Lower leg skin (tissue), 4 donors: Measurements from ENCODE around the gene HOXC10. TPM values are rescaled to one million over a fixed set of nuclear protein-coding genes. Genes with fewer than 3 reads are reported as not detected.

Experiments used
- DNase-seq, 2 donors: peaks; one replicate each; pipeline ENCODE4 v3.0.0-alpha.2; 2019; ENCODE audit warnings: low spot score in 2 of 2
- H3K4me3 ChIP-seq: fragments of 200-600 bp; sonication (generic); 2 replicates; pipeline ENCODE4 v1.5.1; 2017; ENCODE audit warnings: mild to moderate bottlenecking, low read depth; ENCODE audit not compliant: poor library complexity, severe bottlenecking
- POLR2A ChIP-seq, 2 donors: fragments of 450-650 bp; IDR thresholded peaks; one replicate each; pipeline ENCODE4 v1.6.1; 2016 to 2017; ENCODE audit warnings: antibody characterized with exemption in 2 of 2, mild to moderate bottlenecking in 1 of 2, moderate library complexity in 1 of 2
- WGBS, 2 donors: methylation state at CpG; one replicate each; pipeline ENCODE4 v1.1.5; 2018; 5-methylcytosine and 5-hydroxymethylcytosine counted together
- intact Hi-C: fragments of 100-400 bp; cut with DNase I; formaldehyde crosslinking; loops from one replicate; pipeline ENCODE4 v1.15.0; 2023; ENCODE audit warnings: low total_unique reads
- total RNA-seq, 4 donors: library from RNA; depleted of rRNA; stranded (reverse); fragments of >200 nt; gene quantifications; one replicate each; pipeline ENCODE4 v1.1.0, GENCODE V29; 2016
- TF ChIP-seq, protein P1 (sequence below), 3 donors: fragments of 450-650 bp; IDR thresholded peaks; one replicate each; pipeline ENCODE4 v1.5.1; 2016; ENCODE audit warnings: antibody characterized with exemption in 3 of 3, mild to moderate bottlenecking in 3 of 3, moderate library complexity in 2 of 3

The HOXC10 gene
- total RNA-seq, 4 donors from 2014 or later = 14.2 to 35.9 (median 23.4) TPM

DNA sequence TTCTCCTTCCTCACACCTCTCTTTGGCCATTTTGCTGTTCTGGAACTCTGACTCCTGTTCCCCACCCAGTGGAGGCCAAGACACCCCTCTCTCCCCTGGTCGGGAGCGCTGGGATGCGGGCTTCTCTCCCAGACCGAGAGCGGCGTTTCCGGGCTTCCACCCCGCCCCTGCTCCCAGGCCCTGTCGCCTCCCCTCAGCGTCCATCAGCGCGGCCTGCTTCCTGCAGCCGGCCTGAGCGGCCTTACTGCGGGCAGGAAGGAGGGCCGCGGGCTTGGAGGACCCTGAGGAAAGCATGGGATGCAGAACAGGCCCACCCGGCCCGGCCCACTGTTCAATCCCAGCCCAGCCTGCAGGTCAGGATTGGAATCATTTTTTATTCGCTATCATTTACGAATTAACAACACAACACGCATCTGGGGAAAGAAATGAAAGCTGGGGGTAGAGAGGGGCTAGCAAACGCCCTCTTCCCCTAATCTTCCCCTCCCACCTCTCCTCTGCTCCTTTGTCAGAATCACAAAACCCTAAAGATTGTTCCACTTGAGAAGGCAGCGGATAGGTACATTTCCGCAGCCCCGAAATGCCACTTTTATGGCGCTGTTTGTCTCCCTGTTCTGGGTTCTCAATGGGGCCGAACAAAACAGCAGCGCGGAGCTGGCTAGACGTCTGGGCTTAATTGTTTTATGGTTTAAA, 20.0 kb downstream of the HOXC10 start:
- H3K4me3 ChIP-seq = no peak overlapping the region
- TF ChIP-seq, protein P1, sequence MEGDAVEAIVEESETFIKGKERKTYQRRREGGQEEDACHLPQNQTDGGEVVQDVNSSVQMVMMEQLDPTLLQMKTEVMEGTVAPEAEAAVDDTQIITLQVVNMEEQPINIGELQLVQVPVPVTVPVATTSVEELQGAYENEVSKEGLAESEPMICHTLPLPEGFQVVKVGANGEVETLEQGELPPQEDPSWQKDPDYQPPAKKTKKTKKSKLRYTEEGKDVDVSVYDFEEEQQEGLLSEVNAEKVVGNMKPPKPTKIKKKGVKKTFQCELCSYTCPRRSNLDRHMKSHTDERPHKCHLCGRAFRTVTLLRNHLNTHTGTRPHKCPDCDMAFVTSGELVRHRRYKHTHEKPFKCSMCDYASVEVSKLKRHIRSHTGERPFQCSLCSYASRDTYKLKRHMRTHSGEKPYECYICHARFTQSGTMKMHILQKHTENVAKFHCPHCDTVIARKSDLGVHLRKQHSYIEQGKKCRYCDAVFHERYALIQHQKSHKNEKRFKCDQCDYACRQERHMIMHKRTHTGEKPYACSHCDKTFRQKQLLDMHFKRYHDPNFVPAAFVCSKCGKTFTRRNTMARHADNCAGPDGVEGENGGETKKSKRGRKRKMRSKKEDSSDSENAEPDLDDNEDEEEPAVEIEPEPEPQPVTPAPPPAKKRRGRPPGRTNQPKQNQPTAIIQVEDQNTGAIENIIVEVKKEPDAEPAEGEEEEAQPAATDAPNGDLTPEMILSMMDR (IDR thresholded peaks at IDR 0.05) = no peak
- TF ChIP-seq POLR2A (IDR thresholded peaks at IDR 0.05) = no peak
- DNase-seq = no peak
- intact Hi-C loops = no loop called here
- 36 to 54% methylated on average over 31 of the region's 31 CpGs for WGBS, 2 donors

DNA sequence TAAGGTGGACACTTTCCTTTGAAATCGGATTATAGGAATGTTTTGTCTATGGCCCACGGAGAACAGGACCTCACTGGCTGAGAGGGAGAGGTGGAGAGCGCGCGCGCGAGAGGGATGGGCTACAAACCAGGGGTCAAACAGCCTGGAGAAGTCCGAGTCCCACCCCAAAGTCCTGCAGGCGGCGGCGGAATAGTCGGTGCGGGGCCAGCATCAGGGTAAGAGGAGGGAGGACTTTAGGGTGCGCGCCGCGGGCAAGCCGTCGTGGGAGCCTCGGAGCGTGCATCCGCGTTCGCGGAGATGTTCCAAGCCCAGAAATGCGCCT, 20.5 kb downstream of the HOXC10 start:
- WGBS, 2 donors = 32 to 37% methylated on average over 26 of the region's 26 CpGs
- DNase-seq = no peak
- intact Hi-C loops = no loop called here
- no peak for TF ChIP-seq POLR2A (IDR thresholded peaks at IDR 0.05)
- TF ChIP-seq, protein P1 (IDR thresholded peaks at IDR 0.05) = no peak
- no peak overlapping the region for H3K4me3 ChIP-seq

DNA sequence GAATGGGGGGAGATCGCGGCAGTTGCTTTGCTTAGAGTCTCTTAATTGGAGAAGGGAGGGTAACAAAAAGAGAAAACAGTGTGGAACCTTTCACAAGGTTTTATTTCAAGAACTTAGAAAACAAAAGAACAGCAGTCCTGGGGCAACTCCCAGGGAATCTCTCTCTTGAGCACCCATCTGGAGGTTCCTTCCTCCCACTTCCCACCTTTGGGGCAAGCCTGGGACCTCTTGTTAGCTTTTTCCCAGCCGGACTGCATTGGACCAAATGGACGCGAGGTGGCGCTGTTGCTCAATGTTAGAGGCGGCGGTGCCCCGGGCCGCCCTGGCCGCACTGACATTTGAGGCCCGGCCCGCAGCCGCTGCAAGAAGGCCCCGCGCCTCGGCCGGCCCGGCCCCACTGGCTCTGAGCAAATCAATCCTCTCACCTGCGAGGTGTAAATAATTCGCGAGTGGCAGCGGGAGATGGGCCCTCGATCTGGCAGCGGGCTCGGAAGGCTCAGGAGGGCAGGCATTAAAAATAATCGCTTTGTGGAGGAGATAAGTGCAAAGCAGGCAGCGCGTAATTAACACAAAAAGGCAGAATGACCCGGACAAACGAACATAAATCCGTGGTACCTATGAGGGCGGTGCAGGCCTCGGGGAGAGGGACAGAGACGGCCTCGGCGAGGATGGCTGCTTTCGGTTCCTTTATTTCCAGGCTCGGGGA, 21.1 kb downstream of the HOXC10 start:
- intact Hi-C loops = loop anchor here (2.0 kb wide), 1 partner anchor 197 kb away; no protein-coding TSS in a partner anchor
- WGBS, 2 donors = 7 to 12% methylated on average over 39 of the region's 39 CpGs
- peak; percentile 90 to 98 for DNase-seq
- H3K4me3 ChIP-seq = no peak overlapping the region
- no peak for TF ChIP-seq POLR2A (IDR thresholded peaks at IDR 0.05)
- TF ChIP-seq, protein P1 (IDR thresholded peaks at IDR 0.05) = peak in 1 of 3 donors; percentile 72

DNA sequence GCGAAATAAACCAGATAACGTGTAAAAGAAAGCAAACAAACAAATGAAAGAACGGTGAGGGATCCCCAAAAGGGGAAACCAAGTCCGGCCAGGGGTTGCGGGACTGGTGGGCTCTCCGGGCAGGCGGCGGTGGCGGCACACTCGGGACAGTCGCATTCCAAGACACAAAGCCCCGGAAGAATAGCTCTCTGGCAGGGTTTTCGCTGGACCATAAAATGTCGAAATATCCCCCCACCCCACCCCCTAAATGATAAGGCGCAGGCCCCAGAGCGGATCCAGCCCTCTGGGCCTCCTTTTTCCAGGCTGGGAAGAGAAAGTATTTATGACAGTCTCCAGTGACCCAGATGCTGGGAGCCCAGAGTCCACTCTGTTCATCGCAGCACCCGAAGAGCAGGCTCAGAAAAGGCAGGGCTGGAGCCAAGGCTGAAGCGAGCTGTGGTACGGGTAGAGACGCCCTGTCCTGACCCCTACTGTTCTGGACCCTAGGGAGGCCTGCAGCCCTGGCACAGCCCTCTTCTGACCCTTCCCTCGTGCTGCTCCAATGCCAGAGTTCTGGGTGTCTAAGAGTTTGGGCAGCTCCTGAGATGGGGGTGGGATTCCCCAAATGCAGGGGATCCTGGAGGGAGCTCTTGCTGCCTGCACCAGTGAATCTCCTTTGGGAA, 21.7 kb downstream of the HOXC10 start:
- H3K4me3 ChIP-seq = no peak overlapping the region
- intact Hi-C loops = loop anchor here (2.0 kb wide), 1 partner anchor 196 kb away; no protein-coding TSS in a partner anchor
- TF ChIP-seq, protein P1 (IDR thresholded peaks at IDR 0.05) = no peak
- TF ChIP-seq POLR2A (IDR thresholded peaks at IDR 0.05) = no peak
- no peak for DNase-seq
- 44 to 52% methylated on average over 22 of the region's 22 CpGs for WGBS, 2 donors

DNA sequence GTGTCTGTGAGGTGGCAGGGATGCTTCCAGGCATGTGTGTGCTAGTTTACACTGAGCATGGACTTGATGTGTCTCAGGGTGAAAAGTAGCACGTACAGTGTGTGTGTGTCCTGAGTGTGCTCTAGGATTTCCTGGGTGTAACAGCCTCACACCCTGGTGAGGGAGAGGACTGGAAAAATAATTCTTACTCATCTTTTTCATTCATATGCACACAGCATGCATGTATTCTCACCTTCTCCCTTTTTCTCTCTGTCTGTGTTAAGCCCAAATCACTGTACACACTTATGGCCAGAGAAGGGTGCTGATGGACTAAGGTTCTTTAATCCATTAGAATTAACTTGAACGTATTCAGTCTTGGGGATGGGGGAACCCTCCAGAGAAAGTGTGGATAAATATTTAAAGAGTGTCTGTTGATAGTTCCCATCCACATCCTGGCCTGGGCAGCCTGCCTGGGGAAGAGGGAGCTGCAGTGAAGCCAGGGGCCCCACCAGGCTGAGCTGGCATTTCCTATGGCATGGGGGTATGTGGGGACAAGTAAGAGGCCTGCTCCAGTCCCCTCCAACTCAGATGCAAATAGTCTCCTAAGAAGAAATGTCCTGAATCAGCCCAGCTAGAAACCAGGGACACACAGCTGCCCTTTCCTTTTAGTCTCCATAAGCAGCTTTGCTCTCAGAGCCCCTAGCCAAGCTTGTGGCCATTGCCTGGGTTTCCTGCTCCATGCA, 22.8 kb downstream of the HOXC10 start:
- intact Hi-C loops = loop anchor here (2.0 kb wide), 1 partner anchor 195 kb away; no protein-coding TSS in a partner anchor
- H3K4me3 ChIP-seq = no peak overlapping the region
- WGBS, 2 donors = 43 to 52% methylated on average over 2 of the region's 2 CpGs
- TF ChIP-seq, protein P1 (IDR thresholded peaks at IDR 0.05) = no peak
- no peak for TF ChIP-seq POLR2A (IDR thresholded peaks at IDR 0.05)
- DNase-seq = no peak
